Astrocyte (in vitro differentiated cells and primary cell): ENCODE data around the gene PCDHGA1.

Experiments
- CTCF ChIP-seq: IDR thresholded peaks from 2 replicates; pipeline ENCODE4 v1.5.1; 2011; ENCODE audit warnings: low read depth, mild to moderate bottlenecking, inconsistent platforms, low read length, moderate library complexity; ENCODE audit not compliant: insufficient read depth
- EZH2 ChIP-seq: IDR thresholded peaks from 2 replicates; pipeline ENCODE4 v1.6.1; 2012; ENCODE audit warnings: mild to moderate bottlenecking, low read length, inconsistent platforms; ENCODE audit not compliant: insufficient read depth

GRCh38 chr5:141383345-141383744 is 53.0 kb downstream of the PCDHGA1 start:
- TF ChIP-seq CTCF (no peak), EZH2 (no peak)
